Ovary (tissue), 3 donors: Measurements from ENCODE around the gene CARD9.

Experiments used
- CTCF ChIP-seq, 3 donors: fragments of 450-650 bp in 2 of 3; fragments of 200-600 bp in 1 of 3; IDR thresholded peaks; one replicate each; pipeline versions ENCODE4 v1.5.1 to v1.8.0; 2016 to 2022; ENCODE audit warnings: antibody characterized with exemption in 3 of 3, mild to moderate bottlenecking in 1 of 3
- EP300 ChIP-seq: sonication (generic); formaldehyde crosslinking; IDR thresholded peaks from one replicate; pipeline ENCODE4 v1.6.1; 2017; ENCODE audit warnings: antibody characterized with exemption
- POLR2A ChIP-seq: fragments of 450-650 bp; IDR thresholded peaks from one replicate; pipeline ENCODE4 v1.6.1; 2017; ENCODE audit warnings: antibody characterized with exemption, mild to moderate bottlenecking, moderate library complexity
- donor health status: DM: no; HTN: no; CAD: no.

GRCh38 chr9:136372561-136373299 is 739 bp downstream of the CARD9 start:
- TF ChIP-seq CTCF (IDR thresholded peaks at IDR 0.05): no peak
- no peak for TF ChIP-seq POLR2A
- no peak for TF ChIP-seq EP300
